NCI-H2029 treated with DMSO at 0.1 percent for 48 hours (cell line): ENCODE data around the gene CSNK1A1.
"Not testable (repeated sequence)": the region's sequence is repeated elsewhere in the genome, so short reads cannot be mapped to it uniquely, and the experiment has no call there.

Source experiments
- DNase-seq: peaks from one replicate; lab custom pipeline; 2025; lab: John Stamatoyannopoulos, UW

CSNK1A1 gene

GRCh38 chr5:149528281-149529060 lies 22.8 kb downstream of the CSNK1A1 start:
- no peak for DNase-seq

- no peak for DNase-seq
These were observed 24.2 kb downstream of the CSNK1A1 start for GRCh38 chr5:149526845-149527590.

DNA sequence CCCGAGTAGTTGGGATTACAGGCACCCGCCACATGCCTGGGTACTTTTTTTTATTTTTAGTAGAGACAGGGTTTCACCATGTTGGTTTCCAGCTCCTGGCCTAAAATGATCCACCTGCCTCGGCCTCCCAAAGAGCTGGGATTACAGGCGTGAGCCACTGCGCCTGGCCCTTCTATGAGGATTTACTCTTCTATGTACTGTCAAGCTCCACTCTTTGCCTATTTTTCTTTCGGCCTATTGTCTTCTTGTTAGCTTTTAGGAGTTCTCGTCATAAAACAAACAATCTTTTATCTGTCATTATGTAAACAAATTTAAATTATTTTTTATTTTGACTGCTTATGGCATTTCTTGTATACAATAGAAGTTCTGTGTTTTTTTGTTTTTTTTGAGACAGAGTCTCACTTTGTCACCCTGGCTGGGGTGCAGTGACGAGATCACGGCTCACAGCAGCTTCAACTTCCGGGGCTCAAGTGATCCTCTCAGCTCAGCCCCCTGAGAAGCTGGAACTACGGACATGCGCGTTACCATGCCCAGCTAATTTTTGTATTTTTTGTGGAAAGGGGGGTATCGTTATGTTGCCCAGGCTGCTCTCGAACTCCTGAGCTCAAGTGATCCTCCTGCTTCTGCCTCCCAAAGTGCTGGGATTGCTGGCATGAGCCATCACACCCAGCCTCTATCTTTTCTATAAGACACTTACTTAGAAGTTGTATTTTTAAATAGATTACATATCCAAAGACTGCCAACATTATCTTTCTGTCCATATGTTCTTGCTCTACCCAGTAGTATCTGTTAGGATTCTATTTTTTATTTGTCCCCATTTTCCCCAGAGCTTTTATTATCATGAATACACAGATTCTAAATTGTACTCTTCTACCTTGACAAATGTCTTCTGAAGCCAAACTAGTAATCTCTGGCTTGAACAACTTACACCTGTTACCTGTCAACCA lies 29.2 kb downstream of the CSNK1A1 start:
- DNase-seq: peak; percentile 25

DNA sequence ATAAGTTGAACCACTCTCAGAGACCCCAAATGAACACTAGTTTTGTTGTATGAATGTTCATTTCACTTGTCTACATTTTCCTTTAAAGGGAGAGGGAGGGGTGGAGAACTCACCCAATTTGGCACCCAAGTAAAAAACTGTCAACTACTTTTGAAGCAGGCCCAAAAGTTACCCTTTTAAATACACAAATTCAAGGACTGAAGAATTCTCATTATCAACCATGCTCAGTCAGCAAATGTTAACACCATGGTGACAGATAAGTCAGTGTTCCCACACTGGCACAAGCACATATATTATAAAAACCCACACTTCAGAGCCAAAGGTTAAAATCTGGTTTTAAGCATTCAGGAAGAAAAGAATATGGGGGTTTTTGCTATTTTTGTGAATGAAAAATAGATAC lies 31.6 kb downstream of the CSNK1A1 start:
- no peak for DNase-seq

GRCh38 chr5:149518620-149519019 lies 32.6 kb downstream of the CSNK1A1 start:
- no peak for DNase-seq

DNA sequence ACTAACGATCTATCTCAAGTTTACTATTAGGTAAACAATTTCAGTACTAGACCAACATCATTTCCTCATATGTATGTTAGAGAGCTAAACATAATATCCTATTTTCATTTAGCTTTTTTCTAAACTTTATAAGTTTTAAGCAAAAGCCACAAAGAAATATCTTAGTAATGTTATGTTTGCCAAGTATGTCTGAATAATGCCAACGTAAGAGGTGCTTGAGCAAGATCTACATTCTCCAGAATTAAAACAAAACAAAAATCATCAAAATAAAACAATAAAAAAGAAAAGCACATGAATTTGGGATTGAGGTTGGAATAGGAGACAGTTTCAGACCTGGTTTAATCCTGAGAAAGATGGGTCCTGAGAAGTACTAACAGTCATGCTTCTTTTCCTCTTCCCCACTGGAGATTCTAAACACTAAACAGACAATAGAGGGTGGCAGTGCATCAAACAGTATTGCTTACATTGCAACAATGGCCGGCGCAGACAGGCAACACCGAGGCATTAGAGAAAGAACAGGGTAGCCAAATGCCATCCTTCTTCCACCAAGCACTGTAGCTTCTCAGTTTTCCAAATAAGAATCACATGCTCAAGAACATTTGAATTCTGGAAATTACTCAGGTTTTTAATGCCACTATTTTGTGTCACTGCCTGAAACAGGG lies 33.6 kb downstream of the CSNK1A1 start:
- DNase-seq: peak; percentile 38

DNA sequence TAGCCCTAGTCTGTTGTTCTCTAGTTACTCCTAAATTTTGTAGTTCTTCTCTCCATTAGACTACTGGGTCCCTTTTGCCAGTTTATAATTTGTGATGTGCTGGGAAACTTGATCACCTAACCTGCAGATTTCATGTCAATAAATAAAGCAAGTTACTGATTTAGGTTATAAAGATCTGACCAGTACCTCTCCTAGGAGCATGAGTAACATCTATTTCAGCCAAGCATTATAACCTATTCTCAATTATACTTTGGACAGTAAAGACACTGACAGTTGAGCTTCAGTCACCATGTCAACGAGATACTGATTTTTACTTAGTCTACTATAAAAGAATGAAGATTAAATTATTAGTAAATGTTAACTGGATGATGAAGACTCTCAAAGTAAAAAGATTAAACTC lies 36.7 kb downstream of the CSNK1A1 start:
- DNase-seq: no peak

DNA sequence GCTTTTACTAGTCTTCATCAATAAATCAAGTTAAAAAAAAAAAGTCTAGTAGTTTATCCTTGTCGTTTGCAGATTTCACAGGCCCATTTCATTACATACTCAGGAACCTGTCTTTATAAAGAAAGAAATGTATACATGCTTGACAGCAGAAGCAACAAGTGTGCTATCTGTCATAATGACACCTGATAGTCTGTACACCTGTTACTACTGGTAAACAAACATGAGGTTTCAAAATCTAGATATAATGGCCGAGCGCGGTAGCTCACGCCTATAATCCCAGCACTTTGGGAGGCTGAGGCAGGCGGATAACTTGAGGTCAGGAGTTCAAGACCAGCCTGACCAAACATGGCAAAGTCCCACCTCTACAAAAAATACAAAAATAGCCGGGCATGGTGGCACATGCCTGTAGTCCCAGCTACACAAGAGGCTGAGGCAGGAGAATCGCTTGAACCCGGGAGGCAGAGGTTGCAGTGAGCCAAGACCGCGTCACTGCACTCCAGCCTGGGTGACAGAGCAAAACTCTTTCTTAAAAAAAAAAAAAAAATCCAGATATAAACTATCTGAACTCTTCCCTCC lies 37.8 kb downstream of the CSNK1A1 start:
- DNase-seq: not testable (repeated sequence)

DNA sequence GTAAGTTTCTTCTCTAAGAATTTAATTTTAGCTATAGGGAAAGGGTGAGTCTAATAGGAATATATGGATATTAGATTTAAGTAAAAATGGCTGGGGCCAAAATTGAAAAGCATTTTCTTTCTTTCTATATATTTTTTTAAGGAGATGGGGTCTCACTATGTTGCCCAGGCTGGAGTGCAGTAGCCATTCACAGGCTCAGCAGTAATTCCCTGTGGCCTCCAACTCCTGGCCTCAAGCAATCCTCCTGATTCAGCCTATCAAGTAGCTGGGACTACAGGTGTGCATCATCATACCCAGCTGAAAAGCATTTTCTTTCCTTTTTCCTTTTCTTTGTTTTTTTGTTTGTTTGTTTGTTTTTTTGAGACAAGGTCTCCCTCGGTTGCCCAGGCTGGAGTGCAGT lies 41.1 kb downstream of the CSNK1A1 start:
- no peak for DNase-seq

- no peak for DNase-seq
These were observed 46.6 kb downstream of the CSNK1A1 start for GRCh38 chr5:149504677-149505076.

GRCh38 chr5:149503006-149503405 lies 48.2 kb downstream of the CSNK1A1 start:
- no peak for DNase-seq

DNA sequence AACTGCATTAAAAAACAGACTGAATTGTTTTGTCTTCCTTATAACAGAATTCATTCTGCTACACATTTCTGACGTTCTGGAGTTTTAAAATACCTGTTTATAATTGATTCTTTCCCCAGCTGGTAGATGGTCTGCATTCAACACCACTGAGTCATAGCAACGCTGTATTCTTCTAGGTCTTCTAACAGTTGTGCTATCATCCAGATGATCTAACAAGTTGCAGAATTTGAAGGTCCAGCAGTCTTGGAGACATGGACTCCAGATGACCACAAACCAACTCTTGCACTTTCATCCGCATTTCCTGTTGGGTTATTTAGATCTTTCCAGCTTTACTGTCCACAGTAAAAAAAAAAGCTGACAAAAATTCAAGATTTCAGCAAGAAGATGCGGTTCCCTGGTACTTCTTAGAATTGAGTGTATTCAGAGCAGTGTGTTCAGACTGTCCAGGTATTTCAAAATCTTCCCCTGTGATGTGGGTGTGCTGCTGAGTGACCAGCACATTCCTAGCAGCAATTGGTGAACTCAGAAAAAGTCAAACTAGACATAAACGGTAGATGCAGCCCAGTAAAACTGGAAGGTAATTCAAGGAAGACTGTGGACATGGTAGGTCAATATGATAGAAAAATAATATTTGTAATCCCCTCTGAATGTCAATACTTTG lies 50.2 kb downstream of the CSNK1A1 start:
- no peak for DNase-seq

GRCh38 chr5:149498724-149499336 lies 52.4 kb downstream of the CSNK1A1 start:
- DNase-seq: no peak

DNA sequence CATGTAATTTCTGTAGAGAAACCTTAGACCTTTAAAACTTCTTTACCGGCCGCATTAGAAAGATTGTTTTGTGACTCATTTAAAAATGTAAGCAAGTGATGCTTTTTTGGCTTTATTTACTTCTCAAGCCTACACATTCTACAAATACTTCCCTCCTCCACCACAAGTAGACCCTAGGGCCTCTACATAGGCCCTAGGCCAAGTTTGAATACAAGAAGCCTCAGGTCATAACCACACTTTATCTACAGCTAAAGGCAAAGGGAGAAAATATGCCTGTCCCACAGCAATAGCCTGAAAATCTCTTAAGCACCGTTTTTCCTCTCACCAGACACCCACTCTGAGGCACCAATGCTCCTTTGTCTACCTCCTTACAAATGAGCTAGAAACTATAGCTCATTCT lies 53.9 kb downstream of the CSNK1A1 start:
- no peak for DNase-seq

GRCh38 chr5:149496917-149497316 lies 54.3 kb downstream of the CSNK1A1 start:
- no peak for DNase-seq

DNA sequence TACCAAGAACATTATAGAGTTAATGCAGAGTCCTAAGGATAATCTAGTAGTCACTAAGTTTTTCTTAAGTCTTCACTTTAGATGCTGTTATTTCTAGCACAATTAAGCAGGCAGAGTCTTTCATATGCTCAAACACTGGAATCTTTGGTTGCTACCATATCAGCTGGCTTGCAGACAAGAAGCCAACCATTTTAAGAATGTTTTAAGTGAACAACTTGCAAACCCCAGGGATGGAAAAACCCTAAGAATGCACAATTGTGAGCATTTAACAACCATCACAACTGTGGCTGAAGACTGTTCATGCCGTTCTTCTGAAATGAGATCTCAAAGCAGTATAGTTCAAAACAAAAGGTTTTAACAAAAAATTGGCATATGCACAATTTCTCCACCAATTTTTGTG lies 55.1 kb downstream of the CSNK1A1 start:
- no peak for DNase-seq

- DNase-seq: no peak
These were observed 55.6 kb downstream of the CSNK1A1 start for GRCh38 chr5:149495673-149496072.

DNA sequence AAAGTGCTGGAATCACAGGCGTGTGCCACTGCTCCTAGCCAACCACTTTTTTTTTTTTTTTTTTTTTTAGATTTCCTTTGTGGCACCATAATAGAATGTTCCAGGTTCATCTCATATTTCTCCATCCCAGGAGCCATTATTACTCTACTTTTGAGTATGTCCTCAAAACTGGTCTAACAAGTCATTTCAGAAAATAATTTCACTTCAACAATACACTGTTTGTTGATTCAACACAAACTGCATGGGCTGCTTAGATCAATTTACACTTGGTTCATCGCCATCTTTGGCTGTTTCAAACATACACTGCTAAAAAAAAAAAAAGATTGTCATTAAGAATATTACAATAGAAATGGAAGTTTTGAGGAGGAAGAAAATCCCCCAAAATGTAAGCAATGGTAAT lies 57.9 kb downstream of the CSNK1A1 start:
- peak; percentile 88 for DNase-seq

GRCh38 chr5:149492781-149493180 lies 58.5 kb downstream of the CSNK1A1 start:
- DNase-seq: no peak
